Stimulated activated CD4-positive, alpha-beta T cell treated with anti-CD3 and anti-CD28 coated beads, Interleukin-1b, Interleukin-23, amount 100 ng/mL, for 48 hours (primary cell): Measurements from ENCODE around the gene LRRC15.

Experiments used
- DNase-seq: peaks from one replicate; pipeline ENCODE4 v3.0.0-alpha.2; 2020

Gene LRRC15

GRCh38 chr3:194384569-194385001 is 15.0 kb upstream of the LRRC15 start:
- DNase-seq = no peak

GRCh38 chr3:194384156-194384555 is 14.6 kb upstream of the LRRC15 start:
- no peak for DNase-seq

GRCh38 chr3:194383276-194383940 is 13.9 kb upstream of the LRRC15 start:
- no peak for DNase-seq

GRCh38 chr3:194382892-194383223 is 13.3 kb upstream of the LRRC15 start:
- DNase-seq = no peak

GRCh38 chr3:194382196-194382891 is 12.8 kb upstream of the LRRC15 start:
- no peak for DNase-seq

- no peak for DNase-seq
Observed at GRCh38 chr3:194381460-194381875, 11.9 kb upstream of the LRRC15 start.

GRCh38 chr3:194380326-194380725 is 10.8 kb upstream of the LRRC15 start:
- no peak for DNase-seq

GRCh38 chr3:194379651-194380050 is 10.1 kb upstream of the LRRC15 start:
- no peak for DNase-seq

- no peak for DNase-seq
Observed at GRCh38 chr3:194379231-194379630, 9.7 kb upstream of the LRRC15 start.

GRCh38 chr3:194377708-194378107 is 8.2 kb upstream of the LRRC15 start:
- no peak for DNase-seq

GRCh38 chr3:194376241-194376560 is 6.7 kb upstream of the LRRC15 start:
- no peak for DNase-seq

GRCh38 chr3:194375473-194376240 is 6.1 kb upstream of the LRRC15 start:
- DNase-seq = no peak

GRCh38 chr3:194374935-194375334 is 5.4 kb upstream of the LRRC15 start:
- DNase-seq = no peak

- no peak for DNase-seq
Observed at GRCh38 chr3:194373899-194374298, 4.4 kb upstream of the LRRC15 start.

- DNase-seq = no peak
Observed at GRCh38 chr3:194373028-194373427, 3.5 kb upstream of the LRRC15 start.

- DNase-seq = no peak
Observed at GRCh38 chr3:194370753-194371152, 1.2 kb upstream of the LRRC15 start.

- no peak for DNase-seq
Observed at GRCh38 chr3:194368918-194369317, 625 bp downstream of the LRRC15 start.

GRCh38 chr3:194367992-194368841 is 1.3 kb downstream of the LRRC15 start:
- no peak for DNase-seq

- no peak for DNase-seq
Observed at GRCh38 chr3:194365978-194366490, 3.5 kb downstream of the LRRC15 start.

- DNase-seq = no peak
Observed at GRCh38 chr3:194365526-194365925, 4.0 kb downstream of the LRRC15 start.

GRCh38 chr3:194364652-194365434 is 4.7 kb downstream of the LRRC15 start:
- no peak for DNase-seq

- DNase-seq = no peak
Observed at GRCh38 chr3:194364314-194364651, 5.3 kb downstream of the LRRC15 start.
